Activated naive CD4-positive, alpha-beta T cell treated with anti-CD3 and anti-CD28 coated beads, Interleukin-2, amount 10 ng/mL, durations not matched to agents 7 days and 5 days (primary cell): ENCODE results near the gene CCDC63.

Experiments used
- CTCF ChIA-PET: fragments of 350-600 bp; sonication (Branson Sonifier 250); formaldehyde crosslinking; loops from one replicate; lab custom pipeline; 2021; ENCODE audit warnings: antibody characterized with exemption; lab: Charles Lee
- DNase-seq: peaks from one replicate; pipeline ENCODE4 v3.0.0-alpha.2; 2020
- H3K27ac Mint-ChIP-seq: one replicate; pipeline ENCODE4 v1.8.0; 2021; ENCODE audit warnings: mild to moderate bottlenecking, moderate library complexity, mixed read lengths
- H3K27me3 Mint-ChIP-seq: one replicate; pipeline ENCODE4 v1.8.0; 2021; ENCODE audit warnings: mild to moderate bottlenecking, mixed read lengths
- H3K36me3 Mint-ChIP-seq: one replicate; pipeline ENCODE4 v1.8.0; 2021; ENCODE audit warnings: mixed read lengths
- H3K4me1 Mint-ChIP-seq: one replicate; pipeline ENCODE4 v1.8.0; 2021; ENCODE audit warnings: mixed read lengths
- H3K4me3 Mint-ChIP-seq: one replicate; pipeline ENCODE4 v1.8.0; 2021; ENCODE audit warnings: mild to moderate bottlenecking, moderate library complexity, mixed read lengths
- H3K9me3 Mint-ChIP-seq: one replicate; pipeline ENCODE4 v1.8.0; 2021; ENCODE audit warnings: mixed read lengths

CCDC63 gene

GRCh38 chr12:110822821-110823415, 23.9 kb upstream of the CCDC63 start:
- peaks cover 34% of the 10 kb centered on the region for H3K27me3 Mint-ChIP-seq
- no peaks in the 10 kb centered on the region for H3K9me3 Mint-ChIP-seq
- CTCF ChIA-PET, result interaction anchor here (0.6 to 2.0 kb wide), 4 partner anchors 56 to 204 kb away, joined by 3 to 5 read pairs (median 3); no protein-coding TSS in a partner anchor
- no peak for DNase-seq
- H3K27ac Mint-ChIP-seq, result no peak overlapping the region
- H3K36me3 Mint-ChIP-seq, result no peaks in the 10 kb centered on the region
- H3K4me3 Mint-ChIP-seq, result no peak overlapping the region
- H3K4me1 Mint-ChIP-seq, result peaks cover 6% of the 10 kb centered on the region

- no peaks in the 10 kb centered on the region for H3K36me3 Mint-ChIP-seq
- H3K4me1 Mint-ChIP-seq, result peaks cover 6% of the 10 kb centered on the region
- CTCF ChIA-PET, result interaction anchor here (3.8 kb wide), 1 partner anchor 224 kb away, joined by 14 read pairs; no protein-coding TSS in a partner anchor
- no peak overlapping the region for H3K27ac Mint-ChIP-seq
- H3K9me3 Mint-ChIP-seq, result no peaks in the 10 kb centered on the region
- no peak for DNase-seq
- peaks cover 40% of the 10 kb centered on the region for H3K27me3 Mint-ChIP-seq
- no peak overlapping the region for H3K4me3 Mint-ChIP-seq
Measured at GRCh38 chr12:110824342-110824741, 22.4 kb upstream of the CCDC63 start.

- Mint-ChIP-seq H3K27me3 (peaks cover 38% of the 10 kb centered on the region), H3K9me3 (no peaks in the 10 kb centered on the region), H3K27ac (no peak overlapping the region), H3K4me3 (no peak overlapping the region), H3K4me1 (peaks cover 6% of the 10 kb centered on the region), H3K36me3 (no peaks in the 10 kb centered on the region)
- CTCF ChIA-PET, result interaction anchor here (0.7 to 3.8 kb wide), 4 partner anchors 62 to 225 kb away, joined by 3 to 25 read pairs (median 8); no protein-coding TSS in a partner anchor
- no peak for DNase-seq
Measured at GRCh38 chr12:110825530-110825929, 21.3 kb upstream of the CCDC63 start.

- H3K9me3 Mint-ChIP-seq, result no peaks in the 10 kb centered on the region
- peak; percentile 92 for DNase-seq
- peaks cover 6% of the 10 kb centered on the region for H3K4me1 Mint-ChIP-seq
- no peak overlapping the region for H3K27ac Mint-ChIP-seq
- H3K27me3 Mint-ChIP-seq, result peaks cover 33% of the 10 kb centered on the region
- H3K4me3 Mint-ChIP-seq, result no peak overlapping the region
- no peaks in the 10 kb centered on the region for H3K36me3 Mint-ChIP-seq
- CTCF ChIA-PET, result interaction anchor here (0.5 to 3.8 kb wide), 22 partner anchors 12 to 345 kb away, joined by 3 to 25 read pairs (median 3); no protein-coding TSS in a partner anchor
Measured at GRCh38 chr12:110826592-110827200, 20.1 kb upstream of the CCDC63 start.

- Mint-ChIP-seq H3K4me3 (no peak overlapping the region), H3K27me3 (peaks cover 31% of the 10 kb centered on the region), H3K36me3 (no peaks in the 10 kb centered on the region), H3K4me1 (peaks cover 6% of the 10 kb centered on the region), H3K27ac (no peak overlapping the region), H3K9me3 (no peaks in the 10 kb centered on the region)
- CTCF ChIA-PET, result interaction anchor here (0.7 to 1.9 kb wide), 5 partner anchors 15 to 226 kb away, joined by 3 to 6 read pairs (median 3); no protein-coding TSS in a partner anchor
- no peak for DNase-seq
Measured at GRCh38 chr12:110829308-110829707, 17.5 kb upstream of the CCDC63 start.

- no peaks in the 10 kb centered on the region for H3K36me3 Mint-ChIP-seq
- H3K27ac Mint-ChIP-seq, result no peak overlapping the region
- no peaks in the 10 kb centered on the region for H3K4me1 Mint-ChIP-seq
- no peak for DNase-seq
- H3K27me3 Mint-ChIP-seq, result peaks cover 27% of the 10 kb centered on the region
- no peak overlapping the region for H3K4me3 Mint-ChIP-seq
- H3K9me3 Mint-ChIP-seq, result no peaks in the 10 kb centered on the region
- CTCF ChIA-PET, result no interaction called here
Measured at GRCh38 chr12:110836291-110836690, 10.5 kb upstream of the CCDC63 start.

GRCh38 chr12:110841007-110841406, 5.8 kb upstream of the CCDC63 start:
- no peaks in the 10 kb centered on the region for H3K4me1 Mint-ChIP-seq
- H3K27ac Mint-ChIP-seq, result no peak overlapping the region
- H3K4me3 Mint-ChIP-seq, result no peak overlapping the region
- no peaks in the 10 kb centered on the region for H3K9me3 Mint-ChIP-seq
- CTCF ChIA-PET, result no interaction called here
- DNase-seq, result no peak
- H3K27me3 Mint-ChIP-seq, result peaks cover 53% of the 10 kb centered on the region
- no peaks in the 10 kb centered on the region for H3K36me3 Mint-ChIP-seq

- CTCF ChIA-PET, result interaction anchor here (0.6 kb wide), 1 partner anchor 89 kb away, joined by 3 read pairs; no protein-coding TSS in a partner anchor
- Mint-ChIP-seq H3K4me1 (peaks cover 6% of the 10 kb centered on the region), H3K4me3 (no peak overlapping the region), H3K27ac (no peak overlapping the region), H3K9me3 (no peaks in the 10 kb centered on the region), H3K27me3 (peaks cover 78% of the 10 kb centered on the region), H3K36me3 (no peaks in the 10 kb centered on the region)
- no peak for DNase-seq
Measured at GRCh38 chr12:110844131-110844530, 2.7 kb upstream of the CCDC63 start.

- Mint-ChIP-seq H3K27me3 (peaks cover 84% of the 10 kb centered on the region), H3K9me3 (no peaks in the 10 kb centered on the region), H3K36me3 (no peaks in the 10 kb centered on the region), H3K4me3 (no peak overlapping the region), H3K27ac (no peak overlapping the region), H3K4me1 (peaks cover 6% of the 10 kb centered on the region)
- no peak for DNase-seq
- CTCF ChIA-PET, result interaction anchor here (0.6 kb wide), 2 partner anchors 19 to 88 kb away, joined by 3 read pairs; no protein-coding TSS in a partner anchor
Measured at GRCh38 chr12:110844551-110845338, 2.0 kb upstream of the CCDC63 start.

GRCh38 chr12:110845339-110845682, 1.5 kb upstream of the CCDC63 start:
- no peak for DNase-seq
- Mint-ChIP-seq H3K4me1 (peaks cover 6% of the 10 kb centered on the region), H3K27ac (no peak overlapping the region), H3K27me3 (peaks cover 85% of the 10 kb centered on the region), H3K36me3 (no peaks in the 10 kb centered on the region), H3K9me3 (no peaks in the 10 kb centered on the region), H3K4me3 (no peak overlapping the region)
- CTCF ChIA-PET, result no interaction called here

- CTCF ChIA-PET, result interaction anchor here (1.5 kb wide), 1 partner anchor 39 kb away, joined by 3 read pairs; no protein-coding TSS in a partner anchor
- Mint-ChIP-seq H3K9me3 (no peaks in the 10 kb centered on the region), H3K27me3 (peaks cover 89% of the 10 kb centered on the region), H3K27ac (no peak overlapping the region), H3K4me3 (no peak overlapping the region), H3K36me3 (no peaks in the 10 kb centered on the region), H3K4me1 (peaks cover 6% of the 10 kb centered on the region)
- DNase-seq, result no peak
Measured at GRCh38 chr12:110848314-110848923, 1.6 kb downstream of the CCDC63 start.

- Mint-ChIP-seq H3K9me3 (no peaks in the 10 kb centered on the region), H3K36me3 (no peaks in the 10 kb centered on the region), H3K27me3 (peaks cover 86% of the 10 kb centered on the region), H3K27ac (no peak overlapping the region), H3K4me1 (peaks cover 6% of the 10 kb centered on the region), H3K4me3 (no peak overlapping the region)
- no peak for DNase-seq
- CTCF ChIA-PET, result no interaction called here
Measured at GRCh38 chr12:110849221-110849620, 2.4 kb downstream of the CCDC63 start.

- Mint-ChIP-seq H3K27me3 (peaks cover 80% of the 10 kb centered on the region), H3K9me3 (no peaks in the 10 kb centered on the region), H3K4me1 (peaks cover 6% of the 10 kb centered on the region), H3K27ac (no peak overlapping the region), H3K36me3 (no peaks in the 10 kb centered on the region), H3K4me3 (no peak overlapping the region)
- CTCF ChIA-PET, result no interaction called here
- no peak for DNase-seq
Measured at GRCh38 chr12:110849748-110850403, 3.1 kb downstream of the CCDC63 start.
